Common myeloid progenitor, CD34-positive (primary cell): ENCODE results near the gene SYNJ1. TPM values are rescaled to one million over a fixed set of nuclear protein-coding genes. Genes with fewer than 3 reads are reported as not detected.
"Not testable (repeated sequence)": the region's sequence is repeated elsewhere in the genome, so short reads cannot be mapped to it uniquely, and the experiment has no call there.

Experiments
- CTCF ChIA-PET: fragments of 350-600 bp; sonication (Branson Sonifier 250); formaldehyde crosslinking; loops from one replicate; lab custom pipeline; 2021; ENCODE audit warnings: antibody characterized with exemption; lab: Charles Lee
- POLR2A ChIA-PET: fragments of 350-600 bp; sonication (Branson Sonifier 250); formaldehyde crosslinking; loops from one replicate; lab custom pipeline; 2021; ENCODE audit warnings: antibody characterized with exemption; lab: Charles Lee
- DNase-seq, 3 donors: peaks; one replicate each; pipeline versions ENCODE4 v3.0.0 to v3.0.0-alpha.2; 2013
- H3K27ac ChIP-seq, 2 experiments: 1 replicate in 1 of 2; 2 replicates in 1 of 2; pipeline ENCODE4 v1.7.0; 2013; ENCODE audit warnings: inconsistent platforms in 2 of 2, low read length in 2 of 2, mild to moderate bottlenecking in 2 of 2, low read depth in 1 of 2, moderate library complexity in 1 of 2; ENCODE audit not compliant: severe bottlenecking in 2 of 2, insufficient read depth in 1 of 2, poor library complexity in 1 of 2
- H3K27me3 ChIP-seq, 5 experiments: replicated peaks in 2 of 5; 1 replicate in 3 of 5; 2 replicates in 2 of 5; pipeline versions ENCODE4 v1.6.1 to v1.7.0; 2013; ENCODE audit warnings: low read length in 4 of 5, mild to moderate bottlenecking in 2 of 5, moderate library complexity in 2 of 5, inconsistent platforms in 1 of 5; ENCODE audit not compliant: insufficient read depth in 5 of 5, control insufficient read depth in 4 of 5
- H3K36me3 ChIP-seq, 4 experiments: 1 replicate in 2 of 4; 2 replicates in 2 of 4; pipeline versions ENCODE4 v1.6.1 to v1.7.0; 2013; ENCODE audit warnings: low read length in 3 of 4, control low read depth in 1 of 4, mild to moderate bottlenecking in 1 of 4; ENCODE audit not compliant: control insufficient read depth in 4 of 4, insufficient read depth in 4 of 4
- H3K4me1 ChIP-seq, 4 experiments: 1 replicate in 3 of 4; 2 replicates in 1 of 4; pipeline versions ENCODE4 v1.6.1 to v1.7.1; 2013; ENCODE audit warnings: low read length in 3 of 4, mild to moderate bottlenecking in 3 of 4, control low read depth in 1 of 4, inconsistent platforms in 1 of 4, moderate library complexity in 1 of 4; ENCODE audit not compliant: control insufficient read depth in 4 of 4, insufficient read depth in 4 of 4; ENCODE audit errors: control extremely low read depth in 1 of 4
- H3K4me3 ChIP-seq, 7 experiments: 1 replicate in 4 of 7; 2 replicates in 3 of 7; pipeline versions ENCODE4 v1.5.1 to v1.7.0; 2013; ENCODE audit warnings: mild to moderate bottlenecking in 7 of 7, low read length in 6 of 7, moderate library complexity in 6 of 7, inconsistent platforms in 2 of 7, low read depth in 2 of 7, control low read depth in 1 of 7; ENCODE audit not compliant: insufficient read depth in 4 of 7, control insufficient read depth in 1 of 7; ENCODE audit errors: extremely low read depth in 1 of 7
- H3K9me3 ChIP-seq, 5 experiments: 1 replicate in 4 of 5; 2 replicates in 1 of 5; pipeline versions ENCODE4 v1.6.1 to v1.7.1; 2013; ENCODE audit warnings: low read length in 4 of 5, mild to moderate bottlenecking in 2 of 5, inconsistent platforms in 1 of 5, low read depth in 1 of 5, moderate library complexity in 1 of 5; ENCODE audit not compliant: control insufficient read depth in 4 of 5, insufficient read depth in 2 of 5; ENCODE audit errors: control extremely low read depth in 1 of 5
- WGBS: methylation state at CpG from one replicate; pipeline ENCODE4 v1.1.5; 2013; ENCODE audit not compliant: insufficient coverage; 5-methylcytosine and 5-hydroxymethylcytosine counted together
- polyA plus RNA-seq: library from polyadenylated mRNA; unstranded; fragments of 120-200 nt; gene quantifications from one replicate; pipeline ENCODE4 v1.2.1, GENCODE V29; 2013

Gene SYNJ1
- 9.4 TPM for polyA plus RNA-seq

- H3K4me3 ChIP-seq: peak within 1 kb of the TSS; percentile 87 to 96 (median 92)
- H3K27me3 ChIP-seq: no peaks in the 10 kb centered on the region
- H3K4me1 ChIP-seq: peaks cover 10 to 23% (median 21%) of the 10 kb centered on the region in 4 experiments
- WGBS: under 1% methylated on average over 67 of the region's 79 CpGs
- H3K9me3 ChIP-seq: no peaks in the 10 kb centered on the region
- peak within 1 kb of the TSS; percentile 72 to 86 for H3K27ac ChIP-seq
- DNase-seq: peak; percentile 93 to 97 (median 96)
- peaks cover 0 to 11% (median 5%) of the 10 kb centered on the region in 4 experiments for H3K36me3 ChIP-seq
- POLR2A ChIA-PET: interaction anchor here (0.7 to 1.1 kb wide), 4 partner anchors 10 to 44 kb away, joined by 3 to 10 read pairs (median 4); partner anchors contain the start of gene PAXBP1
- CTCF ChIA-PET: interaction anchor here (0.8 to 1.4 kb wide), 3 partner anchors 12 to 43 kb away, joined by 3 to 5 read pairs (median 3); partner anchors contain the start of gene PAXBP1
These were observed at the start of gene SYNJ1 for GRCh38 chr21:32727687-32728455. Gene SYNJ1 (minus strand): TSS chr21:32728013. CDS start chr21:32726895, 1,118 bp downstream.

DNA sequence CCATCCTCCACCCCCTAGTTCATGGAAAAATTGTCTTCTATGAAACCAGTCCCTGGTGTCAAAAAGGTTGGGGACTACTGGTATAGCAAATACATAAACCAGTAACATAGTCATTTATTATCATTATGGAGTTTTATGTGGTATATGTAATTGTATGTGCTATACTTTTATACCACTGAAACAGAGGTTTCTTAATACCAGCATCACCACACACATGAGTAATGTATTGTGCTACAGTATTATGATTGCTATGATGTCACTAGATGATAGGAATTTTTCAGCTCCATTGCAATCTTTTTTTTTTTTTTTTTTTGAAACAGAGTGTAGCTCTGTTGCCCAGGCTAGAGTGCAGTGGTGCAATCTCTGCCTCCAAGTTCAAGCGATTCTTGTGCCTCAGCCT lies 49.5 kb upstream of the SYNJ1 start:
- DNase-seq: no peak
- 91% methylated on average over 1 of the region's 1 CpG for WGBS
- H3K4me3 ChIP-seq: no peak overlapping the region
- H3K4me1 ChIP-seq: peaks cover 0 to 18% (median 12%) of the 10 kb centered on the region in 4 experiments
- CTCF ChIA-PET: interaction anchor here (1.6 kb wide), 1 partner anchor 48 kb away, joined by 3 read pairs; no protein-coding TSS in a partner anchor
- peaks cover 0 to 5% (median under 1%) of the 10 kb centered on the region in 4 experiments for H3K36me3 ChIP-seq
- H3K27ac ChIP-seq: no peak overlapping the region
- no peaks in the 10 kb centered on the region for H3K27me3 ChIP-seq
- POLR2A ChIA-PET: no interaction called here
- H3K9me3 ChIP-seq: no peaks in the 10 kb centered on the region

- Histone ChIP-seq H3K27me3 (no peaks in the 10 kb centered on the region), H3K27ac (no peak overlapping the region), H3K4me1 (peaks cover 0 to 20% (median 14%) of the 10 kb centered on the region in 4 experiments), H3K36me3 (peaks cover 0 to 5% (median under 1%) of the 10 kb centered on the region in 4 experiments), H3K9me3 (no peaks in the 10 kb centered on the region), H3K4me3 (no peak overlapping the region)
- ChIA-PET CTCF (interaction anchor here (1.2 to 1.6 kb wide), 3 partner anchors 13 to 49 kb away, joined by 3 to 4 read pairs (median 3); no protein-coding TSS in a partner anchor), POLR2A (no interaction called here)
- WGBS: 98% methylated on average over 6 of the region's 6 CpGs
- DNase-seq: no peak
These were observed 48.9 kb upstream of the SYNJ1 start for GRCh38 chr21:32776743-32777142.

GRCh38 chr21:32773048-32773344 lies 45.2 kb upstream of the SYNJ1 start:
- not testable (repeated sequence) for DNase-seq, H3K9me3 ChIP-seq, H3K27me3 ChIP-seq
- CTCF ChIA-PET: interaction anchor here (0.7 to 1.9 kb wide), 4 partner anchors 10 to 53 kb away, joined by 3 to 10 read pairs (median 4); no protein-coding TSS in a partner anchor
- 98% methylated on average over 11 of the region's 11 CpGs for WGBS
- Histone ChIP-seq H3K4me3 (peak overlapping the region in 6 of 7 experiments; percentile 79 to 97 (median 87)), H3K4me1 (peaks cover 15 to 41% (median 30%) of the 10 kb centered on the region in 4 experiments), H3K27ac (peak overlapping the region; percentile 78 to 92), H3K36me3 (peaks cover 2 to 13% (median 8%) of the 10 kb centered on the region in 4 experiments)
- POLR2A ChIA-PET: interaction anchor here (2.2 kb wide), 1 partner anchor 45 kb away, joined by 10 read pairs; the partner anchor contains the start of gene SYNJ1

DNA sequence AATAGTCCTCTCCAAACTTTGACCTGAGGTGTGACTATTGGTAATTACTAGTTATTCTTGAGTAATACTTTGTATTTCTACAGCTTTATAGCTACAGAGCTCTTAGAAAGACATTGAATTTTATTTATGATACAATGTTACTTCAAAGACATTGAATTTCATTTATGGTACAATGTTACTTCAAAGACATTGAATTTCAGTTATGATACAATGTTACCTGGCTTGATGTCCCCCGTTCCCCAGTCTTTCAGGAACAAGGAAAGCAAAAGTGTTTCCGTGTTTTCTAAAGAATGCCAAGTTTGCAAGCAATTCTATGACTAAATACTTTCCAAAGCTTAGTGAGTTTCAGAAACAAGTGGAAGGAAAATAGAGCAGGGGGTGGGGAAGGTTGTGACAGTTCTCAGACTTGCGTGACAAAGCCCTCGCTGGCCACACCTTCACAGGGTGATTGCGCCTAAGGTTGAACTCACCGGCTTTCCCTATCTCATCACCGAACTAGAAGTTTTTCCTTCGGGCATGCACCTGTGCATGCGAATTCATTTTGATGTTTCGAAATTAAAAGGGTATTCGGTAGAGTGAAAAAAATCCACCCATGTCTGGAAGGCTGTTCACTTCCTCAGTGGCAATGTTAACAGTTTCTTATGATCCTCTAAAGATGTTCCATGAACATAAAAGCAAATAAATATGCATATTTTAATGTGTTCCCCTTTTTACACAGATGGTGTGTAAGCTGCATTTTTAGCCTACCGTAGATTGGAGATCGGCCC lies 44.7 kb upstream of the SYNJ1 start:
- DNase-seq: peak; percentile 55 to 74 (median 72)
- Histone ChIP-seq H3K4me3 (peak overlapping the region in 6 of 7 experiments; percentile 79 to 97 (median 87)), H3K36me3 (peaks cover 4 to 17% (median 10%) of the 10 kb centered on the region in 4 experiments), H3K27me3 (no peaks in the 10 kb centered on the region), H3K4me1 (peaks cover 15 to 41% (median 30%) of the 10 kb centered on the region in 4 experiments), H3K9me3 (no peaks in the 10 kb centered on the region), H3K27ac (peak overlapping the region; percentile 78 to 92)
- 0% methylated on average over 6 of the region's 13 CpGs for WGBS
- ChIA-PET CTCF (interaction anchor here (0.7 to 1.9 kb wide), 4 partner anchors 11 to 54 kb away, joined by 3 to 10 read pairs (median 4); no protein-coding TSS in a partner anchor), POLR2A (interaction anchor here (0.5 to 2.2 kb wide), 2 partner anchors 45 to 553 kb away, joined by 4 to 10 read pairs; partner anchors contain the start of gene SYNJ1)

DNA sequence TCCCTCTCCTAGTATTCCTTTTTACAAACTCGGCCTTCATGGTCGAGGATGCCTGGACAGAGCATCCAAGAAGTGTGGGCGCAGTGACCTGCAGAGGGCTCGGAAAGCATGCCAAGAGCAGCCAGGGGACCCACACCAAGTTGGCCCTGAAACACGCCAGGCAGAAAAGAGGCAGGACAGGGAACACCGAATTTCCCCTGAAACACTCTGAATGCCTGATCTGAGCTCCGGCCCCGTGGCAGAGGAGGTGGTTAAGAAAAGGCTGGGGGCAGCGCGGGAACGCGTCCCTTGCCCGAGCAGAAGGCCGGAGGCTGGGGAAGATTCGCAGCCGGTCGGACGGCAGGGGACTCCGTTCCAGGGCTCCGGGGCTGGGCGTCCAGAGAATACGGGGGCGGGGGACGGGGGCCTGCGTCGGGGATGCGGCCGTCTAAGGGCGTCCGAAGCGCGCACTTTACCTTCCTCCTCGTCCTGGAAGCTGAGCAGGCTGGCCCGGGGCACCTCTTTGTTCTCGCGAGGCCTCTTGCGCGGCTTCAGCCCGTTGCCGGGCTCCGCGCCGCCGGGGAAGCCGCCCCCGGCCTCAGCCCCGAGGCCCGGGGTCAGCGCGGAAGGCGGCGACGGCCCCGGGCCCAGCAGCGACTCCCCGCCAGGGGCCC lies 43.2 kb upstream of the SYNJ1 start:
- 0% methylated on average over 44 of the region's 56 CpGs for WGBS
- peak; percentile 55 to 79 (median 76) for DNase-seq
- ChIA-PET CTCF (interaction anchor here (0.6 to 1.9 kb wide), 12 partner anchors 9 to 85 kb away, joined by 3 to 10 read pairs (median 4); partner anchors contain the start of gene SYNJ1), POLR2A (interaction anchor here (0.7 to 2.2 kb wide), 3 partner anchors 43 to 303 kb away, joined by 3 to 10 read pairs (median 3); partner anchors contain the start of gene SYNJ1)
- no peaks in the 10 kb centered on the region for H3K9me3 ChIP-seq
- peaks cover 15 to 41% (median 30%) of the 10 kb centered on the region in 4 experiments for H3K4me1 ChIP-seq
- peaks cover 7 to 30% (median 14%) of the 10 kb centered on the region in 4 experiments for H3K36me3 ChIP-seq
- peak overlapping the region; percentile 79 to 98 (median 92) for H3K4me3 ChIP-seq
- H3K27ac ChIP-seq: peak overlapping the region; percentile 85 to 89
- H3K27me3 ChIP-seq: no peaks in the 10 kb centered on the region
